Measurements from ENCODE around the gene INPP5B. TPM values are rescaled to one million over a fixed set of nuclear protein-coding genes. Genes with fewer than 3 reads are reported as not detected.

The INPP5B gene
- total and polyA plus RNA-seq, 2 of the 13 experiments (the other 11 are each of a cell fraction or from before 2014, with no cell fraction given): 9.0 to 9.8 TPM

- 0% methylated on average over 4 of the region's 6 CpGs for WGBS (ENCODE audit: low lambda C conversion rate)
- H3K79me2 ChIP-seq (ENCODE audit: insufficient read depth, low read length): no peaks in the 10 kb centered on the region
- no peak overlapping the region for H2AFZ ChIP-seq (ENCODE audit: low read length)
- no peaks in the 10 kb centered on the region for H4K20me1 ChIP-seq (ENCODE audit: insufficient read depth, low read length)
- ATAC-seq (no peak), FAIRE-seq (no peak), DNase-seq (ENCODE audit: low spot score) (no peak)
- H3K27ac ChIP-seq (ENCODE audit: extremely low read length, insufficient read depth, low read length): no peak overlapping the region
- no peaks in the 10 kb centered on the region; a peak in 1 of 5 replicates for H3K27me3 ChIP-seq (ENCODE audit: control insufficient read depth in 1 of 2, insufficient read depth in 2 of 2, low read length in 2 of 2)
- intact Hi-C loops (cut with micrococcal nuclease; ENCODE audit: unreplicated experiment) (no loop called here), in situ Hi-C loops (cut with HindIII; ENCODE audit: extremely low pct_ligation_motif_present, low pct_unique_long_range_greater_than_20kb) (no loop called here)
- H3K9ac ChIP-seq (ENCODE audit: insufficient read depth, low read depth, low read length): no peak overlapping the region
- H3K4me1 ChIP-seq (ENCODE audit: insufficient read depth, low read length): peaks cover 81% of the 10 kb centered on the region
- peak overlapping the region in 1 of 3 experiments; percentile 38; a peak in 1 of 6 replicates for H3K4me3 ChIP-seq (replicated peaks in 1 of 3; ENCODE audit: insufficient read depth in 1 of 3, low read depth in 2 of 3, low read length in 3 of 3)
- no TSS peak for BruUV-seq (replicated peaks)
- H3K36me3 ChIP-seq (replicated peaks in 1 of 2; ENCODE audit: control insufficient read depth in 1 of 2, insufficient read depth in 2 of 2, low read length in 2 of 2): no peaks in the 10 kb centered on the region
- ChIA-PET POLR2A (interaction anchor here (0.9 to 3.5 kb wide), 4 partner anchors 8 to 59 kb away, joined by 3 to 13 read pairs (median 4); no protein-coding TSS in a partner anchor), CTCF (ENCODE audit: low intra/inter-chr PET ratio, low total read pairs) (no interaction called here)
- H3K9me3 ChIP-seq (ENCODE audit: low read length): no peaks in the 10 kb centered on the region
- TF ChIP-seq ZNF687 (CRISPR knock-in tag; IDR thresholded peaks at IDR 0.05): peak; percentile 8; the same call in 1 of the 2 replicates
- TF ChIP-seq NR2F6 (IDR thresholded peaks at IDR 0.05): no peak
- TF ChIP-seq NR2F6 (CRISPR knock-in tag; IDR thresholded peaks at IDR 0.05): no peak
- TF ChIP-seq PAF1 (CRISPR knock-in tag; IDR thresholded peaks at IDR 0.05): no peak
- peak; percentile 51 to 89 for TF ChIP-seq REST (IDR thresholded peaks at IDR 0.05; ENCODE audit: borderline replicate concordance in 1 of 2, low read depth in 1 of 2, low read length in 2 of 2)
- TF ChIP-seq MIER2 (CRISPR knock-in tag; IDR thresholded peaks at IDR 0.05): peak; percentile 83
- no peak for TF ChIP-seq ZNF549 (CRISPR knock-in tag; IDR thresholded peaks at IDR 0.05)
- peak overlapping the region; percentile 66 for H3K4me2 ChIP-seq (ENCODE audit: low read depth, low read length)
Measured at GRCh38 chr1:37949524-37950152, 2.8 kb upstream of the INPP5B start.
